ENCODE results near the gene DOCK2. TPM values are rescaled to one million over a fixed set of nuclear protein-coding genes. Genes with fewer than 3 reads are reported as not detected.

The DOCK2 gene
- polyA plus RNA-seq, 3 donors = 57.5 to 178 (median 115) TPM

GRCh38 chr5:169943026-169943425, 306.0 kb downstream of the DOCK2 start:
- no peak for DNase-seq
- H3K36me3 ChIP-seq (replicated peaks in 1 of 2; ENCODE audit: control insufficient read depth in 1 of 2, insufficient read depth in 2 of 2, low read length in 2 of 2) = peaks cover 16 to 57% of the 10 kb centered on the region in 2 donors
- H3K36me3 Mint-ChIP-seq = peaks cover 33 to 57% of the 10 kb centered on the region in 2 donors
- H3K27me3 ChIP-seq (ENCODE audit: control insufficient read depth in 2 of 2, insufficient read depth in 2 of 2, low read length in 2 of 2) = no peaks in the 10 kb centered on the region
- no peak overlapping the region for H3K4me3 ChIP-seq (replicated peaks in 1 of 3; ENCODE audit: low read depth in 2 of 3, low read length in 3 of 3)
- TF ChIP-seq CTCF (IDR thresholded peaks at IDR 0.05) = no peak
- H3K27ac Mint-ChIP-seq = no peak overlapping the region
- peaks cover 0 to 2% (median 0%) of the 10 kb centered on the region in 7 donors for H3K9me3 Mint-ChIP-seq
- no peak overlapping the region for H3K4me2 ChIP-seq (replicated peaks; ENCODE audit: extremely low read depth, low read length, poor library complexity, severe bottlenecking)
- H3K79me2 ChIP-seq (ENCODE audit: insufficient read depth, low read length) = peaks cover 25% of the 10 kb centered on the region
- H3K4me1 ChIP-seq (ENCODE audit: control insufficient read depth in 1 of 2, insufficient read depth in 2 of 2, low read length in 2 of 2) = peaks cover 0 to 9% of the 10 kb centered on the region in 2 donors
- H3K9me3 ChIP-seq (replicated peaks in 1 of 2; ENCODE audit: control insufficient read depth in 1 of 2, insufficient read depth in 1 of 2, low read length in 2 of 2) = no peaks in the 10 kb centered on the region
- peaks cover 99% of the 10 kb centered on the region for H4K20me1 ChIP-seq (ENCODE audit: insufficient read depth, low read length)
- H3K27ac ChIP-seq (ENCODE audit: low read depth in 1 of 2, low read length in 2 of 2) = no peak overlapping the region
- H3K4me3 Mint-ChIP-seq = no peak overlapping the region
- intact Hi-C loops (cut with micrococcal nuclease) = no loop called here
- 100% methylated on average over 2 of the region's 4 CpGs for WGBS (ENCODE audit: insufficient coverage)
- H3K27me3 Mint-ChIP-seq (ENCODE audit: low read depth in 3 of 3) = peaks cover 0 to 4% (median 0%) of the 10 kb centered on the region in 3 donors
- H2AFZ ChIP-seq (ENCODE audit: insufficient read depth, low read depth, low read length, poor library complexity, severe bottlenecking) = no peak overlapping the region
- no peak overlapping the region for H3K9ac ChIP-seq (ENCODE audit: insufficient read depth, low read length, poor library complexity, severe bottlenecking)
- H3K4me1 Mint-ChIP-seq = peaks cover 26% of the 10 kb centered on the region

- H3K9ac ChIP-seq (ENCODE audit: insufficient read depth, low read length, poor library complexity, severe bottlenecking) = no peak overlapping the region
- no peak overlapping the region for H3K4me3 Mint-ChIP-seq
- peaks cover 26% of the 10 kb centered on the region for H3K4me1 Mint-ChIP-seq
These were observed 307.0 kb downstream of the DOCK2 start for GRCh38 chr5:169944115-169944514.

More at GRCh38 chr5:169944115-169944514, 307.0 kb downstream of the DOCK2 start:
- Mint-ChIP-seq H3K36me3 (peaks cover 39 to 59% of the 10 kb centered on the region in 2 donors), H3K9me3 (no peaks in the 10 kb centered on the region), H3K27me3 (ENCODE audit: low read depth in 3 of 3) (peaks cover 0 to 4% (median 0%) of the 10 kb centered on the region in 3 donors), H3K27ac (peak overlapping the region in 3 of 7 donors; percentile 3 to 79 (median 37))
- Histone ChIP-seq H3K9me3 (replicated peaks in 1 of 2; ENCODE audit: control insufficient read depth in 1 of 2, insufficient read depth in 1 of 2, low read length in 2 of 2) (no peaks in the 10 kb centered on the region), H3K4me3 (replicated peaks in 1 of 3; ENCODE audit: low read depth in 2 of 3, low read length in 3 of 3) (no peak overlapping the region), H3K79me2 (ENCODE audit: insufficient read depth, low read length) (peaks cover 28% of the 10 kb centered on the region), H3K4me1 (ENCODE audit: control insufficient read depth in 1 of 2, insufficient read depth in 2 of 2, low read length in 2 of 2) (peaks cover 0 to 9% of the 10 kb centered on the region in 2 donors), H3K27ac (ENCODE audit: low read depth in 1 of 2, low read length in 2 of 2) (peak overlapping the region in 1 of 2 donors; percentile 70), H3K36me3 (replicated peaks in 1 of 2; ENCODE audit: control insufficient read depth in 1 of 2, insufficient read depth in 2 of 2, low read length in 2 of 2) (peaks cover 19 to 62% of the 10 kb centered on the region in 2 donors), H3K27me3 (ENCODE audit: control insufficient read depth in 2 of 2, insufficient read depth in 2 of 2, low read length in 2 of 2) (no peaks in the 10 kb centered on the region), H2AFZ (ENCODE audit: insufficient read depth, low read depth, low read length, poor library complexity, severe bottlenecking) (no peak overlapping the region), H3K4me2 (replicated peaks; ENCODE audit: extremely low read depth, low read length, poor library complexity, severe bottlenecking) (no peak overlapping the region), H4K20me1 (ENCODE audit: insufficient read depth, low read length) (peaks cover 100% of the 10 kb centered on the region)
- no peak for TF ChIP-seq CTCF (IDR thresholded peaks at IDR 0.05)
- intact Hi-C loops (cut with micrococcal nuclease) = no loop called here
- 83% methylated on average over 3 of the region's 6 CpGs for WGBS (ENCODE audit: insufficient coverage)
- no peak for DNase-seq

Measured in CD14-positive monocyte (primary cell).